Measurements from ENCODE around the gene AMIGO2.

GRCh38 chr12:47100160-47100559 lies 20.4 kb upstream of the AMIGO2 start:
- TF ChIP-seq CTCF (IDR thresholded peaks at IDR 0.05; ENCODE audit: insufficient read depth, low read length, poor library complexity, severe bottlenecking) (no peak), EZH2phosphoT487 (conservative IDR thresholded peaks at IDR 0.05; ENCODE audit: low read length) (no peak)
